ENCODE data around the gene ELAVL4.

ELAVL4 gene

GRCh38 chr1:50140182-50140447, 31.4 kb downstream of the ELAVL4 start:
- TF ChIP-seq, protein P1, sequence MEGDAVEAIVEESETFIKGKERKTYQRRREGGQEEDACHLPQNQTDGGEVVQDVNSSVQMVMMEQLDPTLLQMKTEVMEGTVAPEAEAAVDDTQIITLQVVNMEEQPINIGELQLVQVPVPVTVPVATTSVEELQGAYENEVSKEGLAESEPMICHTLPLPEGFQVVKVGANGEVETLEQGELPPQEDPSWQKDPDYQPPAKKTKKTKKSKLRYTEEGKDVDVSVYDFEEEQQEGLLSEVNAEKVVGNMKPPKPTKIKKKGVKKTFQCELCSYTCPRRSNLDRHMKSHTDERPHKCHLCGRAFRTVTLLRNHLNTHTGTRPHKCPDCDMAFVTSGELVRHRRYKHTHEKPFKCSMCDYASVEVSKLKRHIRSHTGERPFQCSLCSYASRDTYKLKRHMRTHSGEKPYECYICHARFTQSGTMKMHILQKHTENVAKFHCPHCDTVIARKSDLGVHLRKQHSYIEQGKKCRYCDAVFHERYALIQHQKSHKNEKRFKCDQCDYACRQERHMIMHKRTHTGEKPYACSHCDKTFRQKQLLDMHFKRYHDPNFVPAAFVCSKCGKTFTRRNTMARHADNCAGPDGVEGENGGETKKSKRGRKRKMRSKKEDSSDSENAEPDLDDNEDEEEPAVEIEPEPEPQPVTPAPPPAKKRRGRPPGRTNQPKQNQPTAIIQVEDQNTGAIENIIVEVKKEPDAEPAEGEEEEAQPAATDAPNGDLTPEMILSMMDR (IDR thresholded peaks at IDR 0.05; ENCODE audit: extremely low read depth, missing control alignments): no peak
- DNase-seq (ENCODE audit: low spot score): no peak

DNA sequence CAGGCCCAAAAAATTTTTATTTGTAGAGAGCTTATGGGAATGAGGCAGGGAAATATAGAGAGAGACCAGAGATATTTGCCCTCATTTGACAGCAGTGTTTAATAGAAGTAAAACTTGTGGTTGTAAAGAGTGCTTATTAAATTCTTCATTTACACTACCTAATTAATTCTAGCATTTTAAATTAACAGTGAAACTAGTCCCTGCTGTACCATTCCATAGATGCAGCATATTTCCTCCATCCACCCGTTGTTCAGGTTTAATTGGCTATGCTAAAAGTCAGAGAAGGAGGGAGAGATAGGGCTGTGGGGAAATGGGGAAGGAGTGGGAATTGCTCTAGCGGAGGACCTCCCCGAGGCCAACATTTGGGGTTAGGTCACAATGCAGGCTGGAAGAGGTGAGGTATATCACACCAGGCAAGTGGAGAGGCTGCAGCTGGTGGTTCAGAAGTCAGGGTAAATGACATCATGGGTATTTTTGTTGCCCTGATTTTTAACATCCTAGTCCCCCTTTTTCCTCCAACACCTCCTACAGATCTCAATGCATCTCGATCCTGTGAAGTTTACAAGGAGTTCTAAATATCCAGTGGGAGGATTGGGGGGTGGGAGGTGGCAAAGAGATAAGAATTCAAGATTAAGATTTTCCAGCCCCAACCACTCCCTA, 38.6 kb downstream of the ELAVL4 start:
- TF ChIP-seq, protein P1 (IDR thresholded peaks at IDR 0.05; ENCODE audit: extremely low read depth, missing control alignments): no peak
- DNase-seq (ENCODE audit: low spot score): no peak

DNA sequence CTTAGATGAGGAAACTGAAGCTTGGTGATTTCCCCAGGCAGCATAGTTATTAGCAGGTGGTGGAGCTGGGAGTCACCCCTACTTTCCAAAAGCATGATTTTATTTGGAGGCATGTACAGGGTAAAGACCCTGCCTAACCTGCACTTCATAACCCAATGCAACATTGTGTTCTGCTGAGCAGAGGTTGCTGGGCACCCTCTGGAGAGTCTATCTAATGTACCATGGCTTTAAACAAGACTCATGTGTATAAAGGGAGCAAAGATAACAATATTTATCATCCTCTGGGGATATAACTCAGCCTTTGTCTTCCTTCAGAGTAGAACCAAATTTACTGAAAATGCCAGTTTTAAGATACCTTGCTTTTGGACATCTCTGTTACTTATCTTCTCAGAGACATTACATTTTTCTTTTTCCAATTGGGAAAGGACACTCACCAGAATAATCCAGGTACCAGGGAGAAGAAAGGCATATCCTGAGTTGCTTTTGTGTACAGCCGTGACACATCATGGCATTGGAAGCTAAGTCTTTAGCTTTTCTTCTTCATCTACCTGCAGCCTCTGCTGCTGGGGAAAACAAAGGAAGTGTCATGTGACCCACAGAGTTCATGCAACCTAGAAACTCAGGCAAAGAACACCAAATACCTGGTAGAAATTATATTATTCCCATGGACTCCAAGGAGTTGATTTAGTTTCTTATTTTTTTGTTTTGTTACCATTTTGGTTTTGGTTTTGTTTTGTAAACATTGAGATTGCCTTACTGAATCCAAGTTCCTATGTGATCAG, 39.6 kb downstream of the ELAVL4 start:
- TF ChIP-seq, protein P1 (IDR thresholded peaks at IDR 0.05; ENCODE audit: extremely low read depth, missing control alignments): no peak
- DNase-seq (ENCODE audit: low spot score): no peak

GRCh38 chr1:50152236-50152635, 43.5 kb downstream of the ELAVL4 start:
- DNase-seq (ENCODE audit: low spot score): no peak
- TF ChIP-seq, protein P1 (IDR thresholded peaks at IDR 0.05; ENCODE audit: extremely low read depth, missing control alignments): no peak

GRCh38 chr1:50155541-50155940, 46.8 kb downstream of the ELAVL4 start:
- no peak for DNase-seq (ENCODE audit: low spot score)
- TF ChIP-seq, protein P1 (IDR thresholded peaks at IDR 0.05; ENCODE audit: extremely low read depth, missing control alignments): no peak

DNA sequence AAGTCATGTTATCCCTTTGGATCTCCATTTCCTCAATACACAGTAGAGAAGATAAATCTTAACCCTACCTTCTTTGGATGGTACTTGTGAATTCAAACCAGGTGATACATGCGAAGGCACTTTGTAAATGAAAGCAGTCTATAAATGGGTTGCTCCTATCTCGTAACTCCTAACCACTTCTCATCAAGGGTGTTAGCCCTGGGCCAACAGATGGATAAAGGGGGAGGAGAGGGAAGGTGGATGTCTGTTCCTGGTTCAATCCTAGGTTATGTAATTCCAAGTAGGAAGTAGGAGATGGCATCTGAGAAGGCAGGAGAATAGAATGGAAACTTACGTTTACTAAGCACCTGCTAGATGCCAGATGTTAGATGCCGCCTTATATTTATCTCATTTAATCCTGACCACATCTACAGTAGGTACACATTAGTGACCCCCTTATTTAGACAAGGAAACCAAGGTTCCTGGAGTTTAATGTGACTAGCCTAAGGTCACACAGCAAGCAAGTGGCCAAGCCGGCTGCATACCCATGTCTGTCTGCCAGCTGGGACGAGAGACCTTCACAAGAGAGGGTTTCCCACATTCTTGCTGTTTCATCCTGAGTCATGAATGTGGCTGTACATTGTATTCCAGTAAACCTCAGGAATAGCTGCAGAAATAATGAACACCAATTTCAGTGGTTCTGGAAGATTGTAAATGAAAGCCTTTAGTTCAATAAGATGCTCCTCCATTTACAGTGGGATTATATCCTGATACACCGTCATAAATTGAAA, 47.7 kb downstream of the ELAVL4 start:
- no peak for DNase-seq (ENCODE audit: low spot score)
- TF ChIP-seq, protein P1 (IDR thresholded peaks at IDR 0.05; ENCODE audit: extremely low read depth, missing control alignments): no peak

All from GM20000 (cell line).